Mucosa of stomach (tissue), 1 donor: ENCODE data around the gene YAE1.

Source experiments
- H3K27me3 ChIP-seq: one replicate; pipeline ENCODE4 v1.7.0; 2013; ENCODE audit warnings: mild to moderate bottlenecking, low read length; ENCODE audit not compliant: control insufficient read depth, insufficient read depth
- H3K36me3 ChIP-seq: one replicate; pipeline ENCODE4 v1.7.0; 2013; ENCODE audit warnings: low read length; ENCODE audit not compliant: control insufficient read depth, insufficient read depth
- H3K4me1 ChIP-seq: one replicate; pipeline ENCODE4 v1.7.0; 2013; ENCODE audit warnings: mild to moderate bottlenecking, low read length; ENCODE audit not compliant: control insufficient read depth, insufficient read depth
- H3K4me3 ChIP-seq: one replicate; pipeline ENCODE4 v1.7.0; 2013; ENCODE audit warnings: low read length
- H3K9ac ChIP-seq: one replicate; pipeline ENCODE4 v1.7.0; 2013; ENCODE audit warnings: mild to moderate bottlenecking, low read length, moderate library complexity
- H3K9me3 ChIP-seq: one replicate; pipeline ENCODE4 v1.7.0; 2013; ENCODE audit warnings: mild to moderate bottlenecking, low read length, moderate library complexity; ENCODE audit not compliant: control insufficient read depth
- donor health status: Pancreatic carcinoma.

Gene YAE1

GRCh38 chr7:39557911-39558310 lies 8.3 kb upstream of the YAE1 start:
- Histone ChIP-seq H3K9me3 (no peaks in the 10 kb centered on the region), H3K9ac (no peak overlapping the region), H3K27me3 (no peaks in the 10 kb centered on the region), H3K4me1 (no peaks in the 10 kb centered on the region), H3K4me3 (no peak overlapping the region), H3K36me3 (no peaks in the 10 kb centered on the region)

- Histone ChIP-seq H3K9ac (no peak overlapping the region), H3K36me3 (no peaks in the 10 kb centered on the region), H3K4me3 (no peak overlapping the region), H3K4me1 (no peaks in the 10 kb centered on the region), H3K9me3 (no peaks in the 10 kb centered on the region), H3K27me3 (no peaks in the 10 kb centered on the region)
Measured at GRCh38 chr7:39560408-39560807, 5.8 kb upstream of the YAE1 start.

- H3K9ac ChIP-seq: no peak overlapping the region
- no peaks in the 10 kb centered on the region for H3K9me3 ChIP-seq
- no peaks in the 10 kb centered on the region for H3K4me1 ChIP-seq
- H3K27me3 ChIP-seq: no peaks in the 10 kb centered on the region
- H3K36me3 ChIP-seq: no peaks in the 10 kb centered on the region
- no peak overlapping the region for H3K4me3 ChIP-seq
Measured at GRCh38 chr7:39560997-39561396, 5.2 kb upstream of the YAE1 start.

GRCh38 chr7:39565538-39565937 lies 666 bp upstream of the YAE1 start:
- H3K36me3 ChIP-seq: no peaks in the 10 kb centered on the region
- no peaks in the 10 kb centered on the region for H3K9me3 ChIP-seq
- H3K4me3 ChIP-seq: peak overlapping the region; percentile 81
- H3K27me3 ChIP-seq: no peaks in the 10 kb centered on the region
- H3K4me1 ChIP-seq: peaks cover 6% of the 10 kb centered on the region
- H3K9ac ChIP-seq: peak overlapping the region; percentile 93

GRCh38 chr7:39567294-39567693 lies 1.1 kb downstream of the YAE1 start:
- Histone ChIP-seq H3K9me3 (no peaks in the 10 kb centered on the region), H3K27me3 (no peaks in the 10 kb centered on the region), H3K4me3 (no peak overlapping the region), H3K4me1 (peaks cover 6% of the 10 kb centered on the region), H3K9ac (no peak overlapping the region), H3K36me3 (no peaks in the 10 kb centered on the region)

- Histone ChIP-seq H3K27me3 (no peaks in the 10 kb centered on the region), H3K36me3 (no peaks in the 10 kb centered on the region), H3K4me3 (no peak overlapping the region), H3K4me1 (no peaks in the 10 kb centered on the region), H3K9ac (no peak overlapping the region), H3K9me3 (no peaks in the 10 kb centered on the region)
Measured at GRCh38 chr7:39574673-39575349, 8.6 kb downstream of the YAE1 start.

GRCh38 chr7:39577229-39577874 lies 11.1 kb downstream of the YAE1 start:
- no peaks in the 10 kb centered on the region for H3K27me3 ChIP-seq
- H3K4me1 ChIP-seq: no peaks in the 10 kb centered on the region
- no peaks in the 10 kb centered on the region for H3K36me3 ChIP-seq
- no peak overlapping the region for H3K4me3 ChIP-seq
- no peak overlapping the region for H3K9ac ChIP-seq
- H3K9me3 ChIP-seq: no peaks in the 10 kb centered on the region

- Histone ChIP-seq H3K4me1 (no peaks in the 10 kb centered on the region), H3K36me3 (no peaks in the 10 kb centered on the region), H3K9ac (no peak overlapping the region), H3K27me3 (no peaks in the 10 kb centered on the region), H3K9me3 (no peaks in the 10 kb centered on the region), H3K4me3 (no peak overlapping the region)
Measured at GRCh38 chr7:39580149-39580874, 14.1 kb downstream of the YAE1 start.

- Histone ChIP-seq H3K36me3 (no peaks in the 10 kb centered on the region), H3K4me3 (no peak overlapping the region), H3K4me1 (no peaks in the 10 kb centered on the region), H3K9ac (no peak overlapping the region), H3K9me3 (no peaks in the 10 kb centered on the region), H3K27me3 (no peaks in the 10 kb centered on the region)
Measured at GRCh38 chr7:39582536-39582935, 16.3 kb downstream of the YAE1 start.

- Histone ChIP-seq H3K9ac (no peak overlapping the region), H3K36me3 (no peaks in the 10 kb centered on the region), H3K27me3 (no peaks in the 10 kb centered on the region), H3K9me3 (no peaks in the 10 kb centered on the region), H3K4me1 (peaks cover 7% of the 10 kb centered on the region), H3K4me3 (no peak overlapping the region)
Measured at GRCh38 chr7:39583539-39583938, 17.3 kb downstream of the YAE1 start.

- Histone ChIP-seq H3K36me3 (no peaks in the 10 kb centered on the region), H3K9me3 (no peaks in the 10 kb centered on the region), H3K27me3 (no peaks in the 10 kb centered on the region), H3K4me1 (peaks cover 15% of the 10 kb centered on the region), H3K4me3 (no peak overlapping the region), H3K9ac (no peak overlapping the region)
Measured at GRCh38 chr7:39587393-39587792, 21.2 kb downstream of the YAE1 start.

- Histone ChIP-seq H3K4me1 (peaks cover 15% of the 10 kb centered on the region), H3K9ac (no peak overlapping the region), H3K4me3 (no peak overlapping the region), H3K36me3 (no peaks in the 10 kb centered on the region), H3K27me3 (no peaks in the 10 kb centered on the region), H3K9me3 (no peaks in the 10 kb centered on the region)
Measured at GRCh38 chr7:39588416-39588815, 22.2 kb downstream of the YAE1 start.
